Lung (tissue), 16 donors: ENCODE data around the gene ZNF300. TPM values are rescaled to one million over a fixed set of nuclear protein-coding genes. Genes with fewer than 3 reads are reported as not detected.

Experiments
- ATAC-seq: fragments of 200-7000 bp; cut with Tn5 transposase; one replicate; pipeline ENCODE4 v1.9.1; 2020; ENCODE audit warnings: moderate number of reproducible peaks; ENCODE audit not compliant: insufficient read depth, low FRiP score
- DNase-seq, 3 donors: peaks; one replicate each; pipeline ENCODE4 v3.0.0-alpha.2; 2013 to 2017
- H3K27ac ChIP-seq, 2 donors: one replicate each; pipeline ENCODE4 v1.5.1; 2013; ENCODE audit warnings: mild to moderate bottlenecking in 2 of 2, moderate library complexity in 2 of 2, control low read depth in 1 of 2, inconsistent platforms in 1 of 2, low read depth in 1 of 2, low read length in 1 of 2
- H3K27me3 ChIP-seq, 3 donors: one replicate each; pipeline ENCODE4 v1.5.1; 2013; ENCODE audit warnings: low read length in 2 of 3; ENCODE audit not compliant: control insufficient read depth in 3 of 3, insufficient read depth in 3 of 3
- H3K36me3 ChIP-seq, 4 donors: one replicate each; pipeline ENCODE4 v1.5.1; 2013; ENCODE audit warnings: low read length in 4 of 4, mild to moderate bottlenecking in 1 of 4, moderate library complexity in 1 of 4; ENCODE audit not compliant: control insufficient read depth in 4 of 4, insufficient read depth in 4 of 4
- H3K4me1 ChIP-seq, 5 donors: one replicate each; pipeline ENCODE4 v1.5.1; 2013; ENCODE audit warnings: low read length in 5 of 5, mild to moderate bottlenecking in 2 of 5, moderate library complexity in 1 of 5; ENCODE audit not compliant: control insufficient read depth in 5 of 5, insufficient read depth in 5 of 5
- H3K4me3 ChIP-seq: one replicate; pipeline ENCODE4 v1.5.1; 2013; ENCODE audit warnings: mild to moderate bottlenecking, control low read depth, moderate library complexity
- H3K9ac ChIP-seq, 2 donors: one replicate each; pipeline ENCODE4 v1.5.1; 2013; ENCODE audit warnings: low read length in 2 of 2, control low read depth in 1 of 2; ENCODE audit not compliant: insufficient read depth in 1 of 2
- H3K9me3 ChIP-seq, 4 donors: one replicate each; pipeline ENCODE4 v1.5.1; 2013; ENCODE audit warnings: low read length in 3 of 4, mild to moderate bottlenecking in 1 of 4, moderate library complexity in 1 of 4; ENCODE audit not compliant: control insufficient read depth in 4 of 4, insufficient read depth in 3 of 4
- CTCF ChIP-seq: IDR thresholded peaks from 2 replicates; pipeline ENCODE4 v1.5.1; 2012; ENCODE audit warnings: mild to moderate bottlenecking; ENCODE audit errors: control extremely low read depth, extremely low read depth
- WGBS, 2 donors: extraction: QIAGEN DNeasy Blood & Tissue Kit; methylation state at CpG; one replicate each; pipeline ENCODE4 v1.1.7; 2013; 5-methylcytosine and 5-hydroxymethylcytosine counted together
- long read RNA-seq, 5 donors: transcript quantifications; one replicate each; lab custom pipeline, GENCODE V29; 2026
- polyA plus RNA-seq, 2 donors: library from polyadenylated mRNA; stranded (reverse); fragments of 200-250 nt; gene quantifications; one replicate each; pipeline ENCODE4 v1.2.1, GENCODE V29; 2013
- total RNA-seq, 2 donors: library from RNA; depleted of rRNA in 1 of 2; stranded (reverse); fragments of >200 nt in 1 of 2; gene quantifications; one replicate each; pipeline ENCODE4 v1.2.1, GENCODE V29; 2014 to 2021
- donor health status: control.
- donor health status: control.
- donor health status: Bipolar disorder and iron deficiency.
- donor health status: healthy.
- donor health status: DM: yes; HTN: yes; CAD: no.

ZNF300 gene
- total RNA-seq (10 to 100 TPM in 1 of 2 donors, 1 to 10 TPM in 1; 2.5 to 11.3 TPM), polyA plus RNA-seq (1 to 10 TPM; 1.8 to 3.4 TPM)
- long read RNA-seq, donor 1, full-length matches to known transcripts, result 8 of 8 reads
- long read RNA-seq, donor 1, partial matches to known transcripts, result 0 of 8 reads
- long read RNA-seq, donor 1, other reads (novel, unspliced or antisense), result 0 of 8 reads
- long read RNA-seq, donor 2, partial matches to known transcripts, result 9 of 9 reads
- long read RNA-seq, donor 2, other reads (novel, unspliced or antisense), result 0 of 9 reads
- long read RNA-seq, donor 3, full-length matches to known transcripts, result 1 of 1 reads
- long read RNA-seq, donor 3, partial matches to known transcripts, result 0 of 1 reads
- long read RNA-seq, donor 3, other reads (novel, unspliced or antisense), result 0 of 1 reads
- long read RNA-seq, donor 4, full-length matches to known transcripts, result 5 of 5 reads
- long read RNA-seq, donor 4, partial matches to known transcripts, result 0 of 5 reads
- long read RNA-seq, donor 4, other reads (novel, unspliced or antisense), result 0 of 5 reads
- long read RNA-seq, donor 5, full-length matches to known transcripts, result 7 of 7 reads
- long read RNA-seq, donor 5, partial matches to known transcripts, result 0 of 7 reads
- long read RNA-seq, donor 5, other reads (novel, unspliced or antisense), result 0 of 7 reads

GRCh38 chr5:150904479-150905311 lies at the start of gene ZNF300:
TSS of gene ZNF300 (minus strand) at chr5:150904980. CDS start at chr5:150903155, 1,825 bp downstream.
- Histone ChIP-seq H3K4me3 (peak within 1 kb of the TSS; percentile 54), H3K27ac (peak within 1 kb of the TSS; percentile 7 to 55), H3K9ac (peak within 1 kb of the TSS; percentile 89 to 95), H3K4me1 (peaks cover 0 to 6% (median 0%) of the 10 kb centered on the region in 5 donors), H3K9me3 (peaks cover 14 to 37% (median 26%) of the 10 kb centered on the region in 4 donors), H3K27me3 (no peaks in the 10 kb centered on the region), H3K36me3 (peaks cover 0 to 45% (median 15%) of the 10 kb centered on the region in 4 donors)
- peak; percentile 96 to 98 (median 98) for DNase-seq
- 12 to 13% methylated on average over 36 of the region's 36 CpGs for WGBS, 2 donors
- no peak for TF ChIP-seq CTCF
- peak; percentile 93 for ATAC-seq

- peaks cover 3 to 35% (median 21%) of the 10 kb centered on the region in 4 donors for H3K9me3 ChIP-seq
- no peak overlapping the region for H3K4me3 ChIP-seq
- no peaks in the 10 kb centered on the region for H3K4me1 ChIP-seq
- H3K9ac ChIP-seq, result no peak overlapping the region
- no peak for DNase-seq
- H3K27ac ChIP-seq, result no peak overlapping the region
- peaks cover 0 to 7% (median 5%) of the 10 kb centered on the region in 4 donors for H3K36me3 ChIP-seq
- no peaks in the 10 kb centered on the region for H3K27me3 ChIP-seq
- 48 to 88% methylated on average over 2 of the region's 2 CpGs for WGBS, 2 donors
- no peak for ATAC-seq
- TF ChIP-seq CTCF, result no peak
Observed at GRCh38 chr5:150948539-150948938, 43.8 kb upstream of the ZNF300 start.

- TF ChIP-seq CTCF, result no peak
- H3K9me3 ChIP-seq, result peaks cover 3 to 37% (median 21%) of the 10 kb centered on the region in 4 donors
- H3K4me3 ChIP-seq, result peak overlapping the region; percentile 50
- ATAC-seq (peak; percentile 86), DNase-seq (peak; percentile 94 to 98 (median 97))
- WGBS, 2 donors, result 14 to 16% methylated on average over 34 of the region's 34 CpGs
- H3K27me3 ChIP-seq, result no peaks in the 10 kb centered on the region
- H3K27ac ChIP-seq, result peak overlapping the region; percentile 66 to 94
- H3K36me3 ChIP-seq, result peaks cover 0 to 21% (median 19%) of the 10 kb centered on the region in 4 donors
- no peaks in the 10 kb centered on the region for H3K4me1 ChIP-seq
- H3K9ac ChIP-seq, result peak overlapping the region; percentile 78 to 99
Observed at GRCh38 chr5:150946351-150946905, 41.6 kb upstream of the ZNF300 start.
